ENCODE measurements around the gene LRRC56. TPM values are rescaled to one million over a fixed set of nuclear protein-coding genes. Genes with fewer than 3 reads are reported as not detected.

Gene LRRC56
- total and polyA plus RNA-seq, 2 of the 13 experiments (the other 11 are each of a cell fraction or from before 2014, with no cell fraction given): 0.11 to 0.29 TPM

DNA sequence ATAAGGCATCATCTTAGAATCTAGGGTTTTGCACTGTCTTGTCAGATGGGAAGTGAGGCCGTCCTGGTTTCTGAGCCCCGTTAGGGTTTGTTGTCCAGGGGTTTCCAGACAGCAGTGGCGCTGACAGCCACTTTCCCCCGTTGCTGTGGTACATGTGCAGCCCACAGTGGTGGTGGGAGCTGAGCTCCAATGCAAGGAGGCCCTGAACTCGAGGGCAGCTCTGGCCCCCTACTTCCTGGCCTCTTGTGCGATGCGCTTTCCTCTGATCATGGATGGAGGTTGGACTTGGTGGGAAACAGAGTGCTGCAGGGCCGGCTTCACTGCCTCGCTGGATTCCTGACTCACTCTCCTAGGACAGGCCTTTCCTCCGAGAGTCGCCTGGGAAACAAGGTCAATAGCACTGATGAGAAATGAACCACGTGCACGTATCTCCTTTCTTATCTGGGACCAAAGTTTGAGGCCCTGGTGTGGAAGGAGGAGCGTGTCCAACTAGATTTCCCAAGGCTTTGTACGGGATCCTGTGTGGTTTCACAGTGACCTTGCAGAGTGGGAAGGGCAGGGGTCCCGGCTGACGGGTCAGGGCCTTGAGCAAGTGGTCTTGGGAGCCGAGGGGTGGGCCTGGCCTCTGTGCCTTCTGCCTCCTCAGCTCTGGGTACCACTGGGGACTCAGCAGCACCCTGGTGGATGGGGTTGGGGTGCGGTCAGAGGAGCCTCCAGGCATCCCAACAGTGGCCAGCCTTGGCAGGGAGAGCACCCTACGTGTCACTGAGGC is 42.7 kb downstream of the LRRC56 start (continued):
- TF ChIP-seq MEIS2 (CRISPR knock-in tag; IDR thresholded peaks at IDR 0.05) (no peak), ZNF367 (CRISPR knock-in tag; IDR thresholded peaks at IDR 0.05; ENCODE audit: borderline replicate concordance) (no peak), GABPB1 (CRISPR knock-in tag; IDR thresholded peaks at IDR 0.05) (no peak; the same call in 1 of the 2 replicates), YEATS2 (CRISPR knock-in tag; IDR thresholded peaks at IDR 0.05; ENCODE audit: borderline replicate concordance) (peak; percentile 52; the same call in 1 of the 2 replicates), ZNF556 (CRISPR knock-in tag; IDR thresholded peaks at IDR 0.05; ENCODE audit: borderline replicate concordance) (no peak), ZNF598 (CRISPR knock-in tag; IDR thresholded peaks at IDR 0.05; ENCODE audit: borderline replicate concordance) (no peak; the same call in 1 of the 2 replicates), PHF20 (CRISPR knock-in tag; IDR thresholded peaks at IDR 0.05) (no peak), CTCF (CRISPR knock-in tag; IDR thresholded peaks at IDR 0.05) (no peak), TP53 (CRISPR knock-in tag; conservative IDR thresholded peaks at IDR 0.05) (no peak), DMAP1 (CRISPR knock-in tag; IDR thresholded peaks at IDR 0.05) (peak; percentile 64), IRF2 (CRISPR knock-in tag; IDR thresholded peaks at IDR 0.05) (no peak; the same call in 1 of the 2 replicates), GATAD1 (CRISPR knock-in tag; IDR thresholded peaks at IDR 0.05) (no peak), NFAT5 (CRISPR knock-in tag; IDR thresholded peaks at IDR 0.05) (no peak), NCOR1 (IDR thresholded peaks at IDR 0.05; ENCODE audit: borderline replicate concordance, low read length) (no peak), ZNF790 (CRISPR knock-in tag; IDR thresholded peaks at IDR 0.05; ENCODE audit: borderline replicate concordance) (no peak), ZNF124 (CRISPR knock-in tag; IDR thresholded peaks at IDR 0.05) (no peak), XRCC5 (optimal IDR thresholded peaks at IDR 0.05; ENCODE audit: low read length) (peak; percentile 17), ZBTB1 (CRISPR knock-in tag; IDR thresholded peaks at IDR 0.05; ENCODE audit: borderline replicate concordance) (no peak), SMYD3 (CRISPR knock-in tag; IDR thresholded peaks at IDR 0.05) (no peak)
- TF ChIP-seq, protein P1, sequence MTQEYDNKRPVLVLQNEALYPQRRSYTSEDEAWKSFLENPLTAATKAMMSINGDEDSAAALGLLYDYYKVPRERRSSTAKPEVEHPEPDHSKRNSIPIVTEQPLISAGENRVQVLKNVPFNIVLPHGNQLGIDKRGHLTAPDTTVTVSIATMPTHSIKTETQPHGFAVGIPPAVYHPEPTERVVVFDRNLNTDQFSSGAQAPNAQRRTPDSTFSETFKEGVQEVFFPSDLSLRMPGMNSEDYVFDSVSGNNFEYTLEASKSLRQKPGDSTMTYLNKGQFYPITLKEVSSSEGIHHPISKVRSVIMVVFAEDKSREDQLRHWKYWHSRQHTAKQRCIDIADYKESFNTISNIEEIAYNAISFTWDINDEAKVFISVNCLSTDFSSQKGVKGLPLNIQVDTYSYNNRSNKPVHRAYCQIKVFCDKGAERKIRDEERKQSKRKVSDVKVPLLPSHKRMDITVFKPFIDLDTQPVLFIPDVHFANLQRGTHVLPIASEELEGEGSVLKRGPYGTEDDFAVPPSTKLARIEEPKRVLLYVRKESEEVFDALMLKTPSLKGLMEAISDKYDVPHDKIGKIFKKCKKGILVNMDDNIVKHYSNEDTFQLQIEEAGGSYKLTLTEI (CRISPR knock-in tag; conservative IDR thresholded peaks at IDR 0.05): no peak
